Right lobe of liver (tissue), 6 donors: ENCODE data around the gene TBCK. TPM values are rescaled to one million over a fixed set of nuclear protein-coding genes. Genes with fewer than 3 reads are reported as not detected.
"Not testable (repeated sequence)": the region's sequence is repeated elsewhere in the genome, so short reads cannot be mapped to it uniquely, and the experiment has no call there.

Source experiments
- ATAC-seq, 4 donors: fragments of 200-7000 bp; cut with Tn5 transposase; one replicate each; pipeline ENCODE4 v1.9.1; 2020; ENCODE audit warnings: mild to moderate bottlenecking in 4 of 4, moderate library complexity in 4 of 4
- DNase-seq, 3 donors: peaks; one replicate each; pipeline ENCODE4 v3.0.0-alpha.2; 2020
- H3K27ac ChIP-seq, 3 donors: fragments of 200-600 bp; one replicate each; pipeline ENCODE4 v1.8.0; 2022
- H3K27me3 ChIP-seq, 2 donors: fragments of 200-600 bp; one replicate each; pipeline ENCODE4 v1.8.0; 2022
- H3K36me3 ChIP-seq, 4 donors: fragments of 200-600 bp; sonication (generic) in 1 of 4; one replicate each; pipeline versions ENCODE4 v1.5.1 to v1.8.0; 2017 to 2022; ENCODE audit warnings: control low read depth in 1 of 4
- H3K4me1 ChIP-seq, 4 donors: fragments of 200-600 bp; sonication (generic) in 1 of 4; one replicate each; pipeline versions ENCODE4 v1.5.1 to v1.8.0; 2017 to 2022; ENCODE audit warnings: control low read depth in 1 of 4
- H3K4me3 ChIP-seq, 3 donors: fragments of 200-600 bp; one replicate each; pipeline ENCODE4 v1.8.0; 2022
- H3K9me3 ChIP-seq, 4 donors: fragments of 200-600 bp; sonication (generic) in 1 of 4; one replicate each; pipeline versions ENCODE4 v1.5.1 to v1.8.0; 2017 to 2022; ENCODE audit warnings: control low read depth in 1 of 4
- POLR2A ChIP-seq: fragments of 450-650 bp; IDR thresholded peaks from one replicate; pipeline ENCODE4 v1.6.1; 2017; ENCODE audit warnings: antibody characterized with exemption, mild to moderate bottlenecking
- WGBS: methylation state at CpG from one replicate; pipeline ENCODE4 v1.1.6; 2018; ENCODE audit warnings: low coverage, low lambda C conversion rate; ENCODE audit not compliant: insufficient coverage; ENCODE audit errors: missing lambda C conversion rate; 5-methylcytosine and 5-hydroxymethylcytosine counted together
- intact Hi-C, 2 donors: fragments of 100-400 bp; cut with DNase I; formaldehyde crosslinking; loops; one replicate each; pipeline versions ENCODE4 v1.11.2 to v1.14.1; 2022
- total RNA-seq, 6 experiments: library from RNA; depleted of rRNA in 2 of 6; stranded (reverse); fragments of >200 nt in 2 of 6; fragmentation: NEBNext Ultra II Directional in 3 of 6; extraction: Animal tissue kit (Norgen Biotek cat#: 25700) in 3 of 6; gene quantifications; one replicate each; pipeline versions ENCODE4 v1.1.0 to v1.2.4, GENCODE V29; 2016 to 2023
- TF ChIP-seq, protein P1 (sequence below), 4 donors: fragments of 200-600 bp in 3 of 4; fragments of 450-650 bp in 1 of 4; IDR thresholded peaks; one replicate each; pipeline versions ENCODE4 v1.5.1 to v1.8.0; 2016 to 2022; ENCODE audit warnings: antibody characterized with exemption in 4 of 4, mild to moderate bottlenecking in 2 of 4
- donor health status: DM: no; HTN: yes; CAD: no.
- donor health status: DM: no; HTN: no; CAD: no.
- donor health status: DM: no; HTN: no; CAD: no.
- donor health status: DM: no; HTN: yes; CAD: no.
- donor health status: DM: no; HTN: yes; CAD: no.

Gene TBCK
- total RNA-seq, 6 experiments from 2014 or later: 15.1 to 20.1 (median 16.8) TPM

DNA sequence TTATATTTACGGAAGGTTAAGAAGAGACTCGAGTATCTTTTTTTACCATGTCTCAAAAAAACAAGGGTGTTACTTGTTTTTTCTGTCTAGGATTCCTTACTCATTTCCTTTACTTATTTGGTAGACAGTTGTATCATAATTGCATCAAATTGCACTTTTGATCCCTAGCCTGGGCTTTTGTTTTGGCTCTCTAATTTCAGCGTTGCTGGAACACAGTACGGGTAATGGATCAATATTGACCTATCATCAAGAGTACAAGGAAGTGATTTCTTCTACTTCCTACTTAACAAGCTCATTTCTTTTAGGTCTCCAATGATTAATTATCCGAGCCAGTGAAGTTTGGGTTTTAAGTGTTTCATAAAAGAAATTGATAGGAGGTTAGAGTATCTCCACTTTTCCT, 17.2 kb upstream of the TBCK start:
- intact Hi-C loops: no loop called here
- 19% methylated on average over 5 of the region's 5 CpGs for WGBS
- Histone ChIP-seq H3K27ac (peak overlapping the region in 2 of 3 donors; percentile 33 to 43), H3K9me3 (no peaks in the 10 kb centered on the region), H3K27me3 (no peaks in the 10 kb centered on the region), H3K36me3 (peaks cover 10 to 49% (median 18%) of the 10 kb centered on the region in 4 donors), H3K4me1 (peaks cover 0 to 11% (median 0%) of the 10 kb centered on the region in 4 donors), H3K4me3 (no peak overlapping the region)
- ATAC-seq (peak; percentile 86 to 95 (median 93)), DNase-seq (no peak)
- no peak for TF ChIP-seq POLR2A
- TF ChIP-seq, protein P1, sequence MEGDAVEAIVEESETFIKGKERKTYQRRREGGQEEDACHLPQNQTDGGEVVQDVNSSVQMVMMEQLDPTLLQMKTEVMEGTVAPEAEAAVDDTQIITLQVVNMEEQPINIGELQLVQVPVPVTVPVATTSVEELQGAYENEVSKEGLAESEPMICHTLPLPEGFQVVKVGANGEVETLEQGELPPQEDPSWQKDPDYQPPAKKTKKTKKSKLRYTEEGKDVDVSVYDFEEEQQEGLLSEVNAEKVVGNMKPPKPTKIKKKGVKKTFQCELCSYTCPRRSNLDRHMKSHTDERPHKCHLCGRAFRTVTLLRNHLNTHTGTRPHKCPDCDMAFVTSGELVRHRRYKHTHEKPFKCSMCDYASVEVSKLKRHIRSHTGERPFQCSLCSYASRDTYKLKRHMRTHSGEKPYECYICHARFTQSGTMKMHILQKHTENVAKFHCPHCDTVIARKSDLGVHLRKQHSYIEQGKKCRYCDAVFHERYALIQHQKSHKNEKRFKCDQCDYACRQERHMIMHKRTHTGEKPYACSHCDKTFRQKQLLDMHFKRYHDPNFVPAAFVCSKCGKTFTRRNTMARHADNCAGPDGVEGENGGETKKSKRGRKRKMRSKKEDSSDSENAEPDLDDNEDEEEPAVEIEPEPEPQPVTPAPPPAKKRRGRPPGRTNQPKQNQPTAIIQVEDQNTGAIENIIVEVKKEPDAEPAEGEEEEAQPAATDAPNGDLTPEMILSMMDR (IDR thresholded peaks at IDR 0.05): no peak

DNA sequence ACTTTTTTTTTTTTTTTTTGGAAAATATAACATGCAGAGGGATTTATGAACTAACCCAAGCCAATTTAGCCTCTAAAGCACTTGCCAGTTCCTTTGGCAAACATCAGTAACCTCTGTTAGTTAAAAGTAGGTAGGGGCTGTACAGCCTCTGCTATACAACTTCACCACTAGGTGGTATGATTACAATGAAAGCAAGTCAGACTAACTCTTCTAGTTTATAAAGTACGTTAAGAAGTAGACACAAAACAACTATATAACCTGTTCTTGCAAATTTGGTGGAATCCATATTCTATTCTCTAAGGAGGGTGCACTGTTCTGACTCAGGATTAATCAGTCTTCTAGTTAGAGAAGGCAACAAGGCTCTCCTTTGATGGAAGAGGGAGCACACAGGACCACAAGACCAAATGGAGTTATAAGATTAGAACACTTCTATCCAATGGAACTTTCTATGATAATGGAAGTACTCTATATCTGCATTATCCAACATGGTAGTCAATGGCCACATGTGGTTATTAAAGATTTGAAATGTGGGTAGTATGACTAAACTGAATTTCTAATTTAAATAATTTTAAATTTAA, 13.1 kb upstream of the TBCK start:
- ATAC-seq: peak; percentile 91 to 96 (median 94)
- WGBS: 19% methylated on average over 1 of the region's 1 CpG
- intact Hi-C loops: no loop called here

DNA sequence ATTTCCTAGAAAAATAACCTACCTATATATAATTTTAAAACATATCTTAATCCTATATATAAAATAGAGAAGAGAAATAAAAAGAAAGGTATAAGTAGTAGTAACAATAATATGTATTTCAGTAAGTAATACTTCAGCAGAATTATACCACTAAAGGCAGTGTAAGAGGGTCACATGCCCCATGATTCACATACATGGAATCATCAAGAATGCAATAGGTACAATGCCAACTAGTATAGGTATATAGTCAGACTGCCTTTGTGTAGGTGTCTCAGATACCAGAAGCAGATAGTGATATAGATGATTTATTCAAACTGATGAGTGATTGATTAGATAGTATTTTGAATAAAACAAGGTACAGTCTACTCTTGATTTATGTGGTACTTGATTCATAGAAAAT, 9.8 kb upstream of the TBCK start:
- TF ChIP-seq POLR2A: no peak
- TF ChIP-seq, protein P1 (IDR thresholded peaks at IDR 0.05): no peak
- no peaks in the 10 kb centered on the region for H3K4me1 ChIP-seq
- intact Hi-C loops: no loop called here
- H3K9me3 ChIP-seq: no peaks in the 10 kb centered on the region
- H3K27ac ChIP-seq: no peak overlapping the region
- no peak overlapping the region for H3K4me3 ChIP-seq
- DNase-seq (no peak), ATAC-seq (no peak)
- peaks cover 0 to 42% (median 17%) of the 10 kb centered on the region in 4 donors for H3K36me3 ChIP-seq
- H3K27me3 ChIP-seq: no peaks in the 10 kb centered on the region

More for the DNA sequence above, 13.1 kb upstream of the TBCK start:
- Histone ChIP-seq H3K36me3 (peaks cover 0 to 56% (median 19%) of the 10 kb centered on the region in 4 donors), H3K27me3 (no peaks in the 10 kb centered on the region), H3K4me3 (no peak overlapping the region), H3K9me3 (no peaks in the 10 kb centered on the region), H3K27ac (no peak overlapping the region), H3K4me1 (peaks cover 0 to 11% (median 0%) of the 10 kb centered on the region in 4 donors)
- no peak for TF ChIP-seq POLR2A
- TF ChIP-seq, protein P1 (IDR thresholded peaks at IDR 0.05): peak; percentile 57 to 72 (median 67)
- DNase-seq: no peak

DNA sequence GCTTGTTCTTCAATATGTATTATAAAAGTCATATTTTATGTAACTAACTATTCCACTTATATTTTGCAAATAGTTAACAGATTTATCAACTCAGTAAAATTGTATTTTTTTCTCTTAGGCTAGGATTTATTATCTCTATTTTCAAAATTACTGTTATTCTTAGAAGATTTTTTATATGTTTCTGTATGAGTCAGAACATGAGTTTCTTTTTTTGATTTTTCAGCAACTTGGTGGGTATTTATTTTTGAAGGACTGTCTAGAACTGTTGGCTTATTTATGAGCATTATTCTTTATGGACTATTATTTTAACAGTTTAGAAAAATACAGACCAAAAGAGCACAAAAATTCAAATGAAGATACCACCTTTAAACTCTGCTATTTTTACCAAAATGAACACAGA, 7.1 kb upstream of the TBCK start:
- no peak for ATAC-seq
- H3K9me3 ChIP-seq: no peaks in the 10 kb centered on the region

DNA sequence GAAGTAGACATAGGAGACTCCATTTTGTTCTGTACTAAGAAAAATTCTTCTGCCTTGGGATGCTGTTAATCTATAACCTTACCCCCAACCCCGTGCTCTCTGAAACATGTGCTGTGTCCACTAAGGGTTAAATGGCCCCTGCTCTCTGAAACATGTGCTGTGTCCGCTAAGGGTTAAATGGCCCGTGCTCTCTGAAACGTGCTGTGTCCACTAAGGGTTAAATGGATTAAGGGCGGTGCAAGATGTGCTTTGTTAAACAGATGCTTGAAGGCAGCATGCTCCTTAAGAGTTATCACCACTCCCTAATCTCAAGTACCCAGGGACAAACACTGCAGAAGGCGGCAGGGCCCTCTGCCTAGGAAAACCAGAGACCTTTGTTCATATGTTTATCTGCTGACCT, 5.8 kb upstream of the TBCK start:
- ATAC-seq: not testable (repeated sequence)

More for the DNA sequence above, 7.1 kb upstream of the TBCK start:
- Histone ChIP-seq H3K36me3 (peaks cover 0 to 23% (median 12%) of the 10 kb centered on the region in 4 donors), H3K4me1 (peaks cover 0 to 3% (median under 1%) of the 10 kb centered on the region in 4 donors), H3K27ac (no peak overlapping the region), H3K27me3 (no peaks in the 10 kb centered on the region), H3K4me3 (no peak overlapping the region)
- DNase-seq: no peak
- intact Hi-C loops: no loop called here
- TF ChIP-seq, protein P1 (IDR thresholded peaks at IDR 0.05): no peak
- no peak for TF ChIP-seq POLR2A

DNA sequence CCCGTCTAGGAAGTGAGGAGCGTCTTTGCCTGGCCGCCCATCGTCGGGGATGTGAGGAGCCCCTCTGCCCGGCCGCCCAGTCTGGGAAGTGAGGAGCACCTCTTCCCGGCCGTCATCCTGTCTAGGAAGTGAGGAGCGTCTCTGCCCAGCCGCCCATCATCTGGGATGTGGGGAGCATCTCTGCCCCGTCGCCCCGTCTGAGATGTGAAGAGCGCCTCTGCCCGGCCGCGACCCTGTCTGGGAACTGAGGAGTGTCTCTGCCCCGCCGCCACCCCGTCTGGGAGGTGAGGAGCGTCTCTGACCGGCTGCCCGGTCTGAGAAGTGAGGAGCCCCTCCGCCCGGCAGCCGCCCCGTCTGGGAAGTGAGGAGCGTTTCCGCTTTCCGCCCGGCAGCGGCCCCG, 5.2 kb upstream of the TBCK start:
- 94% methylated on average over 13 of the region's 34 CpGs for WGBS
- DNase-seq, ATAC-seq, H3K4me3 ChIP-seq, H3K9me3 ChIP-seq, intact Hi-C loops, H3K27me3 ChIP-seq, H3K27ac ChIP-seq, H3K36me3 ChIP-seq: not testable (repeated sequence)
- peaks cover 0 to 16% (median 8%) of the 10 kb centered on the region in 4 donors for H3K4me1 ChIP-seq

More for the DNA sequence above, 5.8 kb upstream of the TBCK start:
- H3K9me3 ChIP-seq, H3K27ac ChIP-seq, H3K27me3 ChIP-seq, DNase-seq, intact Hi-C loops, H3K4me3 ChIP-seq: not testable (repeated sequence)
- 79% methylated on average over 6 of the region's 6 CpGs for WGBS
- Histone ChIP-seq H3K4me1 (peaks cover 0 to 16% (median 8%) of the 10 kb centered on the region in 4 donors), H3K36me3 (peaks cover 0 to 10% (median 3%) of the 10 kb centered on the region in 4 donors)
